ENCODE results near the gene S100A11.
A peak's percentile ranks its signal among the peaks of the same experiment; 100 is the strongest.

The S100A11 gene

DNA sequence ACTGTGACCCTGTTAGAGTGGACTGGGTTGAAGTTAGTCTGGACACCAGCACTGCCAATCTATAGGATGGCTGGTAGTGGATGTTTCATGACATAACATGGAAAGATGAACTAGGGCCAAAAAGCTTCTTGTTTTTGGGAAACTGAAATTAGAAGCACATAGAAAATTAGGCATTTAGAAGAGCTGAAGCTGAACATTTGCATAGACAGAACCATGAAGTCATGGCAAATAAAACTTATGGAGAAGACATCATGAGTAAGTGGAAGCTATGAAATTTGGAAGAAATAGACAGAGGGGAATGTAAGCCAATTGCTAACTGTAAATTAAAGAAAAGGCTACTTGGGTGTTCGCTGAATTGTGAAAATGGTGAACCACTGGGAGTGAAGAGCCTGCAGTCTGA, 2.7 kb upstream of the S100A11 start:
- no peak for DNase-seq (ENCODE audit: low read depth)

DNA sequence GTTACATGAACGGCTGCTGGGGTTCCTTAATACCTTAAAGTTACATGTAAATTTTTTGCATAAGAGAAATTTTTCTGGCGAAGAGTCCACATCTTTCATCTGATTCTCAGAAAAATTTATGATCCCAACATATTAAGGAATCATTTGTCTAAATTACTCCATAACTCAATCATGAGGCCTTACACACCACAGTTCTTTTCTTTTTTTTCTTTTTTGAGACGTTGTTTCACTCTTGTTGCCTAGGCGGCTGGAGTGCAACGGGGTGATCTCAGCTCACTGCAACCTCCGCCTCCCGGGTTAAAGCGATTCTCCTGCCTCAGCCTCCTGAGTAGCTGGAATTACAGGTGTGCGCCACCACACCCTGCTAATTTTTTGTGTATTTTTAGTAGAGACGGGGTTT, 2.1 kb upstream of the S100A11 start:
- DNase-seq (ENCODE audit: low read depth), result no peak

DNA sequence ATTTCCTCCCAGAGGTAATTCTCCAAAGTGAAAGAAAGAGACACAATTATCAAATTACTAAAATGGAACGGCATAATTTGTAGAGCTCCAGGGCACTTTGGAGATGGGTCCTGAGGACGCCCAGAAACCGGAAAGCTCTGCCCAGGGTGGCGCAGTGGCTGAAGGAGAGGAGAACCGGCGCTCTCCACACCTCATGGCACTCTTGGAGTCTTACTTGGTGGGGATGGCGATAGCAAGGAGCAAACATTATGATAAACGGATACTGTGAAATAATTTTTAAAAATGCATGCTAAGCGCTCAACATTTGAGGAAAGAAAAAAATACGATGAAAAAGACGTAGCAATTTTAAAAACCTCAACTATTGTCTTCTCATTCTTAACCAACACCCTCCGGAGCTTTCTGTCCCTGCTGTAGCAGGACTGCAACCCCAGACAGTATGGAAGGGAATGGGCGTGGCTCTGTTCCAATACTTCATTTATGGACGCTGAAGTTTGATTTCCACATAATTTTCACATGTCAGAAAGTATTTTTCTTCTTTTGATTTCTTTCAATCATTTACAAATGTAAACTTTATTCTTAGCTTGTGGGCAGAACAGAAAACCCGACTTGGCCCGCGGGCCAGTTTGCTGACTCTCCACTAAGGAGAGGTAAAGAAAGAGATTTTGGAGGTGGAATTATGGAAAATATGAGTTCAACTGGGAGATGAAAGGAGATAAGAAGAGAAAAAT, 1.1 kb downstream of the S100A11 start:
- no peak for DNase-seq (ENCODE audit: low read depth)

DNA sequence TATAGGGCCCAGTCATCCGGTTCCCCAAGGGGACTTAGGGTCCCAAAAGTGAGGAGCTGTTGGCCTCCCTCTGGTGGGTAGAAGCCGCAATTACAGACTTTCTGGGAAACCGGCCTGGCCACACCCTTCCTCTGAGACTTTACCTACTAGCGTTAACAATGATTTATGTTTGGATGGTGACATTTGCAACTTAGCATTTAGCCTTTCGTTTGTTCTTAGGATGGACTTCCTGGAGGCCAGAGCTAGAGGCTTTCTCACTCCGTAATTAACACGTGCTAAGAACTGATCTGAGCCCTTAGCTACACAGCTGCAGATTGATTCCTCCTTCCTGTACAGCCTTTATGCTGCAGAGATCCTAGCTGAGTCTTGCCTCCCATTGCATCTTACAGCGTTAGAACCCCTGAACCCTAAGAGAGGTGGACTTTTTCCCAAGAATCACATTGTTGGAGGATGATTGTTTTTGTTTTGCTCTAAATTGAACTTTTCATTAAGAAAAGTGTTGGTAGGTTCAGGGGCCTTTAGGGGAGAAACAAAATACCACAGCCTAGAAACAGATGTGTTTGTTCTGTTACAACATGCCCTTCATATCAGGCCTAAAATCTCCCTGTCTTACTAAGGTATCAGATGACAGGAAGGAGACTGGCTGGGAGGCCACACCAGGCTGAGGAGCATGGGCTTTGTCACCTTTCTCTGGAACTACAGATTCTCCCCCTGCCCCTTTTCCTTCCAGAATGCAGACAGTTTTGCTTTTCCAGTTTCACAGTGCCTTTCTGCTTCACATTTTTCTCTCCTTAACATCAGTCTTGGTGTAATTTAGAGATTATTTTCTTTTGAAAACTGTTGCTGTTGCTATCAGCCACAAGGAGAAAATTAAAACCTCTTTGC, 1.9 kb downstream of the S100A11 start:
- DNase-seq (ENCODE audit: low read depth), result peak; percentile 42

DNA sequence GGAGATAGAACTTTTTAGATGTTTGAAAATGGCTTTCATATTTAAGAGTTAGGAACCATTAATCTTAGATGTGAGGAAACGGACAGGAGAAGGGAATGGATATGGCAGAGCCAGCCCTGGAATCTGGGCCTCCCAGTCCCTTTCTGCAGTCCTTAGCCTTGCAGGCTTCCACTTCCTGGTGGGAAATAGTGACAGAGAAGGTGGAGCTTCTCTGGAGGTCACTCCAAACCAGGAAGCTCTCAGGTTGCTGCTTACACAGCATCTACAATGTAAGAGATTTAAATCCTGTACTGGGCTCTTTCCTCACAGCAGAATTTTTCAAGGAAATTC, 2.5 kb downstream of the S100A11 start:
- DNase-seq (ENCODE audit: low read depth), result no peak

DNA sequence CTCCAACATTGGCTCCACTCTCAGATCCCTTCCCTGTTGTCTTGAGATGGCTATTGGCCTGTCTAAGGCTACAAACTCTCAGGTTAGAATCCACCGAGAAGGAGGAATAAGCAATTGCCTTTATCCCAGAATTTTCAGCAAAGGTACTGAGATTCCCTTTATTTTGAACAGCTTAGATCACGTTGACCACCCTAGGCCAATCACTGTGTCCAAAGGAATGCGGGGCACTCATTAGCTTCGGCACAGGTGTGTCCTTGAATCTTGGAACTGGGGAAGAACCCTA, 6.9 kb downstream of the S100A11 start:
- no peak for DNase-seq (ENCODE audit: low read depth)

DNA sequence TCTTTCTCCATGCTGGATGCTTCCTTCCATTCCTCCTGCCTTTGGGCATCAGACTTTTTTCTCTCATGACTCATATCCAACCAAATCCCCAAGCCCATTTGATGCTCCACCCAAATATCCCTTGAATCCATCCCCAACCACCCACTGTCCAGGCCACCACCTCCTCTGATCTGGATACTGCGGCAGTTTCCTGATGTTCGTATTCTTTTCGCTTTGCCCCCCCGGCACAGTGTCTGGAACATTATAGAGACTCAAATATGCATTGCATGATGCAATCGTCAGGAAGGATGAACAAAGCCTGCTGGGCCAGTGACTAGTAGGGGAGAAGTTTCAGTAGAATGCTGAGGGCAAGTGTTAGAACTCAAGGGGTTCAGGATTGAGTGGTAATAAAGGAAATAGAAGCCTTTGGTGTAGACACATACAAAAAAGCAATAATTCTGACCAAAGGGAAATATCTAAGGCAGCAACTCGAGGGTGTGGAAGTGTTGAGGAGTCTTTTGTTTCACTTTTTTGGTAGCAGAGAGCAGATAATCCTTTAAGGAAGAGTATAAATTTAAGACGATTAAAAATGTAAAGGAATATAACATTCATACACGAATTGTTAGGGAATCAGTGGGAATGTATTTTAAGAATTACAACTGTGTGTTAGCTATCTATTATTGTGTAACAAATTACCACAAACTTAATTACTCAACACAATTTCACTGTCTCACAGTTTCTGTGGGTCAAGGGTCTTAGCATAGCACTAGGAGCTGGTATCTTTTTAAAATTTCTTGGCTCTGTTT, 7.5 kb downstream of the S100A11 start:
- DNase-seq (ENCODE audit: low read depth), result no peak

DNA sequence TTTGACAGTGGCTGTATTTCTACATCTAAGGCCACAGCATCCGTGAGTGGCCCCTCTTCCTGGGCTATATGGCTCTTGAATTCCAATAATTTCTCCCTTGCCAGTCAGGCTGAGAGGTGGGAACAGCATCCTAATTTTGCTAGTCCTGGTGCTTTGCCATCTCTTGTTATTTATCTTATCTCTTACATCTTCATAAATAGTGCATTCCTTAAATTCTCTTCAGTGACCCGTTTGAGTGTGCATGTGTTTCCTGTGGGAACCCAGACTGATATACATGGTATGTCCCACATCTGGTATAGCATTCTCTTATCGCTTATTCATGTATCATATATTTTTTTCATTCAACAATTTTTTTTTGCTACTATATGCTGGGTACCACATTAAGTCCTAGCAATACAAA, 9.9 kb downstream of the S100A11 start:
- no peak for DNase-seq (ENCODE audit: low read depth)

DNA sequence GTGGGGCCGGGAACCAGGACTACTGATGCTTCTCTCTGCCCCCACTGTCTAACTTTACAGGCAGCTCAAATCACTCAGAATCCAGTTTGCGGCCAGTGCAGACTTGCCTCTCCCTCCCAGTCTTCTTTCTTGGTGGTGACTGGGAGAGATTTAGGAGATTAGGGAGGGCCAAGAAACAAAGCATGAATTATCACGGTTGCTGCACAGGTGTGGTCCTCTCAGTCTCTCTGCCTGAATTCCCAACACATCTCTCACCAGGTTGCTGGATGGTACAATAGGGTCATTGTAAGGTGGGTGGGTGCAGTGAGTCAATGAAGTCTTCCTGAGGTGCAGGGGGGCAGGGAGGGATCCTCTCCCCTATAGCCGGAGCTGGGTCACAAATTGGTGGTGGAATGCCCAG, 12.6 kb downstream of the S100A11 start:
- no peak for DNase-seq (ENCODE audit: low read depth)

DNA sequence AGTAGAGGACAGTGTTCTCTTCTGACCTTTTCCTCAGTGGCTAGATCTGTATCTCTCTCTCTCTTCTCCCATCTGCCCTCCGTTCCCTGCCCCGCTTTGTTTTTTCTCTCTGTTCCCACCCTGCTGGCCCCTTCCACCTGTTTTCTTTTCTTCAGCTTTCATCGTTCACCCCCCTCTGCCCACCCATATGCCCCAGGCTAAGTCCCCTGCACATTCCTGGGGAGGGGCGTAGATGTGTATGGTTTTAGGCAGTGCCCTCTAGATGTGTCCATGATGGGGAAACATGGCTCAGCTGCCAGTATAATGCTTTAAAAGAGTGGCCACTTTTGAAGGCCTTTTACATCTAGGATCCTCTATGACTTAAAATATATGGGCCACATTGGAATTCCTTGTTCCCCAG, 13.6 kb downstream of the S100A11 start:
- no peak for DNase-seq (ENCODE audit: low read depth)

DNA sequence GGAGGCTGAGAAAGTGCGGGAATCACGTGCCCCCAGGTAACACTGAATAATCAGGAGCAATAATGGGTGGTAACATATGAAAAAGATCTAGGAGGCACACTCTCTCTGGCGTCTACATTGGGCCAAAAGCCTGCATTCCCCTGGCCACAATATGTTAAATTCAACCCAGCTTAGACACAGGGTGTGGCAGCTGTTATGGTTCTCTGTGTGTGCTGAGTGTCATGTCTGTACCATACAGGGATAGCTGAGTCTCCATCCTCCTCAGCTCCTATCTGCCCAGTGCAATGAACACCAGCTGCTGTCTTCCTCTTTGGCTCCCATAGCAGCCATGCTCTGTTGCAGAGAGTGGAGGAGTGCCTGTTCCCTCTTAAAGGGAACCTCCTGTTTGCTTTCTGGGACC, 14.3 kb downstream of the S100A11 start:
- DNase-seq (ENCODE audit: low read depth), result no peak

DNA sequence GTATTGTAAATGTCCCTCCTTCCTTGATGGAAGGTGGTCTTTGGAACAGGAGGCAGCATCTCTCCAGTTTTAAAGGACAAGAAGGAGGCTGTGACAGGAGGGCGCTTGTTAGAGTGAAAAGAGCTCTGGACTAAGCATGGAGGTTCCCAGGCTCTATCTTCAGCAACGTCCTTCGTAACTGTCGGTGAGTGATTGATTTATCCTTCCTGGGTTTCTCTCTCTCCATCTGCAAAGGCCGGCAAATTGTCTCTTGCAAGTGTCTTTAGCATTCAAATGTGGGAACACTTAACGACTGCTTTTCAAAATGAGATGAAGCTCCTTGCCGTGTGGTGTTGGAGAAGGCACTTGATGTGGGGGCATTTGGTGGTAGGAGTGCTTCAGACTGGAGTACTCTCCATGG, 15.2 kb downstream of the S100A11 start:
- DNase-seq (ENCODE audit: low read depth), result no peak

DNA sequence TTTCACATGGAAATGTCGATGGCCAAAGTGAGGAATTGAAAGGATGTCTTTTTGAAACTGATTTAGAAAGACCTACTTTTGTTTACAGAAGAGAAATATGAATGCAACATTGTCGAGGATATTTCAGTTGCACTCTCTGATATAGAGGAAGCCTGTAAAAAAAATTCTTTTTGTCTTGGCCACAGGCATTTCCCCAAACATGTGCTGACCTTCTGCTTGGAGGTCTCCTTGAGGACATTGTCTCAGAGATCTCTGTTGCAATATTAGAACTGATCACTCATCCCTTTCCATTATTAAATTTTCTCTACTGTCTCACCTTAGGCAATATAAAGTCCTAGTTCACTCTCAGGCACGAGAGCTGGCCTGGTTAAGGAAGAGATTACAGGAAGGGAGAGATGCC, 16.0 kb downstream of the S100A11 start:
- DNase-seq (ENCODE audit: low read depth), result no peak

DNA sequence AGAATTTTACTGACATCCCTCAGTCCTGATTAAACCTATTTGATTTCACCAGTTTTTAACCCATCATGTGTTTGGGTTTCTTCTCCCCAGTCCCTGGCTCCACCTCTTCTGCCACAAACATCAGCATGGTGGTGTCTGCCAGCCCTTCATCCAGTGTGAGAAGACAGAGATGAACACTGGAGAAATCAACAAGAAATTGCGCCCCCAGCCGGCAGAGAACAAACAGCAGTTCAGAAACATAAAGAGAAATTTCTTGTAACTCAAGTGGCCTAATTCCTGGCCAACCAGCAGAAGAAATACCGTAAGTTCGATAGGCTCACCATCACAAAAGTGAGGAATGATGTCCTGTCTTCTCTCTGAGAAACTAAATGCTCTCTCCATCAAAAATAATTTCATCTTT, 18.3 kb downstream of the S100A11 start:
- DNase-seq (ENCODE audit: low read depth), result no peak

DNA sequence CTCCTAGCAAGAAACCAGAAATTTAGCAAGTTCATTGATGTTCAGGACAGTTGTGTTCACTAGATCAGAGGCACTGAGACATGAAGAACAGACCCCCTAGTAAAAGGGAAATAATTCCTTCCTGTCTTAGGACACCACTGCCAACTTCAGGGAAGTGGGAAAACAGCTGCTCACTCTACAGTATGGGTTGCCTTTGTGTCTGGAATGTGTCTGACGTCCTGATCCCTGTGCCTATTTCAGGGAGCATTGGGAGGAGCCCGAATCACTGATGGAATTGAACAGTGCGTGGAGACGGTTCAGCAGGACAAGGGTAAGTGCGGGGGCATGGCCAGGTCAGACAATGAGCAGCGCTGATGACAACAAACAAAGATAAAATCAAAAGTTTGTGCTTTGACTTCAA, 21.0 kb downstream of the S100A11 start:
- DNase-seq (ENCODE audit: low read depth), result no peak

DNA sequence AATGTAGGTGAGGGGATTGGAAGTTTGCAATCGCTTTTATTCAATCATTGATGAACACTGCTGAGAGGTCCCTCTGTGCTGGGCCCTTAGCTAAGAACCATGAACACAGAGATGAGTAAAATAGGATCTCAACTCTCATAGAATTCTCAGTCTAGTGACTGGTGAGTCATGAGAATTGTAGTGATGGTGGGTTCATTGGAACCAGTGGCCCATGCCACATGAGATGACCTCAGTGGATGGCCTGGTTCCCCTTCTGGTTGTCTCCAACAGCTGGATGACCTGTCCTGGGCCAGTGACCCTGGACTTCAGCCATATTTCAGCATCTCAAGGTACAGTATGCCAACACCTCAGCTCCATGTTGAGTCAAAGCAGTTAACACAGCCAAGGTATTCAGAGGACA, 21.9 kb downstream of the S100A11 start:
- DNase-seq (ENCODE audit: low read depth), result no peak

DNA sequence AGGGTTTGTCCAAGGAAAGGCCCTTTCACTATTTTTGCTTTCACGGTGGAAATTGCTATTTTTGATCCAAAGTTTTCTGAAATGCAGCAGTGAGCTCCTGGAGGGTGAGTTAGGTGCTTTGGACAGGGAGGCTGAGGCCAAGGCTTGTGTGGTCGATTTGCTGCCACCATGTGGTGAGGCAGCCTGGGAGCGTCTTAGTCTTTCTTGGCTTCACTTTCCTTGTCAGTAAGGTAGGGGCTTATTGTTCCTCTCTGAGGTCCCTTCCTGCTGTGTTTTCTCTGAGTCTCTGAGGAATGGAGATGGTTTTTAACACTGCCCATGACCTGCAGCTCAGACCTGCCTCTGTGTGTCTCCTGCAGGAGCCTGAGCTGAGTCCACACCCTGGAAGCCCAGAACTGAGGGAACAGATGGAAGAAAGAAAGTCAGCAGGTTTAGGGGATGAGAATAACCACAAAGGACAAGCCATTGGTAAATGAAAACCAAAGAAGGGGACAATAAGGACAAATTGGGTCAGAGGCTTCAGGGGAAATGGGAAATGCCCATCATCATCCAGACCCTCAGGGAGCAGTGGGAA, 23.1 kb downstream of the S100A11 start:
- no peak for DNase-seq (ENCODE audit: low read depth)

DNA sequence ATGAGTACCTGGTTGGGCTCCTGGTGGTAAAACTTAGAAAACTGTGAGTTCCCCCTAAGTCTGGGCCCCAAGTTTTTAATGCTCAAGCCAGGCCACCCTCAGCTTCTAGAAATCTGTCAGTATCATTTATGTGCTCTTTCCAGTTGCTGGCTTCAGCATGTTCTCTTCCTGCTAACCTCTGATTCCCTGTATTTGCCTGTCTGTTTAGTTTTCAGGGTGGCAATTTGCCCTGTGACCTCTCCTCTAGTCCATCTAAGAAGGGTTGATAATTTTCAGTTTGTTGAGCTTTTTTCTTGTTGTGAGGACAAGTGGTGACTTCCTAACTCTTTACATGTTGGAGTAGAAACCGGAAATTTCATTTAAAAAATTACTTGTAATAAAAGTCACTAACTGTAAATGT, 27.1 kb downstream of the S100A11 start:
- DNase-seq (ENCODE audit: low read depth), result no peak

DNA sequence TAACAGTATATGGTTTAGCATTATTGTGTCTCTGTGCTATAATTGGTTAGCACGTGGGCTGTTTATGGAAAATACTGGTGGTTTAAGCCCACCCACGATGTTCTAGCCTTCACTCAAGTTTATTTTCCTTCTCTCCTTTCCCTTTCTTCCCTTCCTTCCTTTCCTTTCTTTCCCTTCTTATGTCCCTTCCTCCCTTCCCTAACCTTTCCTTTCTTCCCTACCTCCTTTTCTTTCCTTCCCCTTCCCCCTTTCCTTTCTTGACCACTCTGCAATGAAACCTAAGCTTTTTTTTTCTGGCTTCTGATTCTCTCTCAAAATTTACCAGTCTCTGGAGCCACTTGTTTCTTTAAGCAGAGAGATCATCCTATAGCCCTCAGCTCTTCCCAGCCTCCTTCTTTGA, 29.8 kb downstream of the S100A11 start:
- DNase-seq (ENCODE audit: low read depth), result no peak

DNA sequence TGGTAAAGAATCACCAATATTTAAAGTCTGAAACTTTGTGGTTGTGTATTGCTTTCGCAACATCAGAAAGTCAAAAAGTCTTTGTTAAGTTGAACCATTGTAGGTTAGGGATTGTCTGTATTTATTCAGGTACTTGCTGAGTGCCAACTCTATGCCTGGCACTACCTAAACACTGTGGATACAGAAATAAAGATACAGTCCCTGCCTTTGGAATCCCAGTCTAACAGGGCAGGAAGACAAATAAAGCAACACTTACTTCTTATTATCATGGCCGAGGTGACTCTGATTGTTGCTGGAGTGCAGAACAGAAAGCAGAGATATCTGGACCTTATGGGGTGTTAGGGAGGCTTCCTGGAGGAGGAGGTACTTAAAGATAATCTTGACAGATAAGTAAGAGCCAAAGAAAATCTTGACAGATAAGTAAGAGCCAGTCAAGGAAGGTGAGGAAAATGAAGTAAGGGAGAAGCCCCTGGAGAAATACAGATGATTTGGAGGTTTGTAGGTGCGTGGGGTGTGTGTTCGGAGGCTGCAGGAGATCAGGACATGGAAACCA, 31.4 kb downstream of the S100A11 start:
- DNase-seq (ENCODE audit: low read depth), result no peak

DNA sequence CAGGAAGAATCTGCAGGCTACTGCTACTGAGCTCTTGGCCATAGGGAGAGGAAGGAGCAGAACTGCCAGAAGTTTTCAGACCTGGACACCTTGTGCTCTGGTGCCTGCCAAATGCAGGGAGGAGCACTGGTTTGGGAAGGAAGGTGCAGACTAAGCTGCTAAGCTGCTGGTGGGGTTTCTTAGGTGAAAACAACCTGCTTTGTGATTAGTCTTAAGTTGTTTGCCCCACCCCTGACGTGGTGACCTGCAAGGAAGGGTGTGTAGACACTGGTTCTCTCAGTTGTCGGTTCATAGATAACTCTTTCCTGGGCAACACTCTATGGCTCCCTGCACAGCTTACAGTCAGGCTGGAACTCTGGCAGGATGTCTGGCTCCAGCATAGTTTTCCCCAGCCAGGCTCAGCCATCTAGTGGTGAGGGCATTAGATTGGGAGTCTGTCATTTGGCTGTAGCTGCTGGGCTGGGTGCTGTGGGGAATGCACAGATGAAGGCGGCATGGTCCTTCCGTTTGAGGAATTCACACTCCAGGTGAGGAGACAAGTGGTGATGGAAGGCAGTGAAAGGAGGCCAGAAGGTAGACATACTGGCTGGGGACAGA, 32.9 kb downstream of the S100A11 start:
- no peak for DNase-seq (ENCODE audit: low read depth)

DNA sequence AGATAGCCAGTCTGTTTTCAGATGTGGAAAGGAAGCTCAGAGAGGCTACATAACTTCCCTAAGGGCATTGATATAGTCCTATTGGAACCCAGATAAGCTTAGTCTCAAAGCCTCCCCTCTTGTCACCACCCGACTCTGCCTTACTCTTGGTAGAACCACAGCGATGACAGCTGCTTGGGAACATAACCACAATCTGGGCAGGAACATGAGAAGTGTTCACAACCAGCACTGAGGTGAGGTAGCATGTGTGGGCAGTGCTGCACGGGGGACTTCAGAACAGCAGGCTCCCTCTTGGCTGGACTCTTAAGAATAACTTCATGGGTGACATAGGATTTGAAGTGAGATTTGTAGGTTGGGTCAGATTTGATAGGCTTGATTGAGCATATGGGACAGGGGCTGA, 33.8 kb downstream of the S100A11 start:
- DNase-seq (ENCODE audit: low read depth), result no peak

Measured in stimulated activated CD8-positive, alpha-beta memory T cell treated with anti-CD3 and anti-CD28 coated beads, Interleukin-12 subunit alpha, Interleukin-12 subunit beta, amount 100 ng/mL, for 1 hour (primary cell).